ENCODE results near the gene INSRR.

INSRR gene

DNA sequence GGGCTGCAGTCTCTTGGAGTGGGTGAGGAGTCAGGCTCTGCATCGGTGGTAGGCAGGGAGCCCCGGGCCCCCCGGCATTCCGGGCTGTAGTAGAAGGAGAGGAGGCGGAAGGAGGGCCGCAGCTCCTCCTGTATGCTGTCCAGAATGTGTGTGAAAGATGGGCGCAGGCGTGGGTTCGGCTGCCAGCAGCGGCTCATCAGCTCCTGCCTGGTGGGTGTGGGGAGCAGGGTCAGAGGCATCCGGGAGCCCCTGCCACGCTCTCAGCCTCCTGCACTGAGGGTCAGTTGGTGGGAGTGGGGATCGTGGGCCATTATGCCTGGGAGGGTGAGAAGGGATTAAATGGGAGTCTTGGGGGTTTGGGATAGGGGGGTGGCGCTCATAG is 18.0 kb downstream of the INSRR start:
- no peak overlapping the region for H3K4me3 ChIP-seq (ENCODE audit: extremely low read depth, insufficient read depth, low read length, poor library complexity, severe bottlenecking)
- 78 to 98% methylated on average over 6 to 14 of the region's 14 CpGs for WGBS, 2 experiments (ENCODE audit: insufficient coverage in 2 of 2)
- no peak overlapping the region for H3K27ac ChIP-seq (ENCODE audit: low read depth, low read length, severe bottlenecking)
- H3K4me1 ChIP-seq (ENCODE audit: control insufficient read depth, insufficient read depth, low read length, poor library complexity, severe bottlenecking): no peaks in the 10 kb centered on the region
- no peaks in the 10 kb centered on the region for H3K9me3 ChIP-seq (ENCODE audit: control insufficient read depth, low read length)
- no peaks in the 10 kb centered on the region for H3K36me3 ChIP-seq (ENCODE audit: control insufficient read depth, insufficient read depth, low read length)

- no peaks in the 10 kb centered on the region for H3K9me3 ChIP-seq (ENCODE audit: control insufficient read depth, low read length)
- no peaks in the 10 kb centered on the region for H3K36me3 ChIP-seq (ENCODE audit: control insufficient read depth, insufficient read depth, low read length)
- no peak overlapping the region for H3K27ac ChIP-seq (ENCODE audit: low read depth, low read length, severe bottlenecking)
- 69 to 73% methylated on average over 3 to 4 of the region's 8 CpGs for WGBS, 2 experiments (ENCODE audit: insufficient coverage in 2 of 2)
- H3K4me3 ChIP-seq (ENCODE audit: extremely low read depth, insufficient read depth, low read length, poor library complexity, severe bottlenecking): no peak overlapping the region
- no peaks in the 10 kb centered on the region for H3K4me1 ChIP-seq (ENCODE audit: control insufficient read depth, insufficient read depth, low read length, poor library complexity, severe bottlenecking)
Measured at GRCh38 chr1:156840186-156840897, 18.6 kb downstream of the INSRR start.

DNA sequence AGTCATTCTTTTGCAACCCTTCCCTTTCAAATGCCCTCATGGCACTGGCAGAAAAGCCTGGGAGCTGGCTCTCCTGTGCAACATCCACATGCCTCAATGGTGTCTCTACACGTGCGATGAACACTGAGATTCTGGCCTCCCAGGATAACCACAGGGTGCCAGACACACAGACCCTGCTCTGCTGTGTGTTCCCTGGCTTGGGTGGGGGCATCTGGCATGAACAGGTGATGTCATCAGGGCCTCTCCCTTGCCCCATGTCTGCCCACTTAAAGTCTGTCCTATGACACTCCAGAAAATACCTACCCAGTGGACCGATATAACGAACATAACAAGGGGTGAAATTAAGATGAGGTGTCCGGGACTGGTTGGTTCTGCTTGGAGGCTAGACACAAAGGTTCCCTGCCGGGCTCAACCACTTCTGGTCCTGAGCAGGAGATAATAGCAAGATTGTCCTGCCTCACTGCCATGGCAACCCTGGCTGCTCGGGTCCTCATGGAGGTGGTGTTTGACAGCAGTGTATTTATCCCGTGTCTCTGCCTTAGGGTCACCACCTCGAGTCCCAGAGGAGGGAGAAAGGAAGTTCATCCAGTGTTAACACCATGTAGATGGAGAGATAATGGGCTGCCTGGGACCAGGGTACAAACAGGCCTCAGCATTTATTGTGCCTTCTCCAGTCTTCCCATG is 19.3 kb downstream of the INSRR start:
- H3K27ac ChIP-seq (ENCODE audit: low read depth, low read length, severe bottlenecking): no peak overlapping the region
- no peaks in the 10 kb centered on the region for H3K9me3 ChIP-seq (ENCODE audit: control insufficient read depth, low read length)
- 21 to 38% methylated on average over 6 to 9 of the region's 9 CpGs for WGBS, 2 experiments (ENCODE audit: insufficient coverage in 2 of 2)
- H3K4me1 ChIP-seq (ENCODE audit: control insufficient read depth, insufficient read depth, low read length, poor library complexity, severe bottlenecking): no peaks in the 10 kb centered on the region
- no peak overlapping the region for H3K4me3 ChIP-seq (ENCODE audit: extremely low read depth, insufficient read depth, low read length, poor library complexity, severe bottlenecking)
- no peaks in the 10 kb centered on the region for H3K36me3 ChIP-seq (ENCODE audit: control insufficient read depth, insufficient read depth, low read length)

- H3K9me3 ChIP-seq (ENCODE audit: control insufficient read depth, low read length): no peaks in the 10 kb centered on the region
- no peaks in the 10 kb centered on the region for H3K36me3 ChIP-seq (ENCODE audit: control insufficient read depth, insufficient read depth, low read length)
- H3K4me3 ChIP-seq (ENCODE audit: extremely low read depth, insufficient read depth, low read length, poor library complexity, severe bottlenecking): no peak overlapping the region
- H3K4me1 ChIP-seq (ENCODE audit: control insufficient read depth, insufficient read depth, low read length, poor library complexity, severe bottlenecking): no peaks in the 10 kb centered on the region
- 32 to 42% methylated on average over 6 to 7 of the region's 7 CpGs for WGBS, 2 experiments (ENCODE audit: insufficient coverage in 2 of 2)
- H3K27ac ChIP-seq (ENCODE audit: low read depth, low read length, severe bottlenecking): no peak overlapping the region
Measured at GRCh38 chr1:156838972-156839371, 19.9 kb downstream of the INSRR start.

DNA sequence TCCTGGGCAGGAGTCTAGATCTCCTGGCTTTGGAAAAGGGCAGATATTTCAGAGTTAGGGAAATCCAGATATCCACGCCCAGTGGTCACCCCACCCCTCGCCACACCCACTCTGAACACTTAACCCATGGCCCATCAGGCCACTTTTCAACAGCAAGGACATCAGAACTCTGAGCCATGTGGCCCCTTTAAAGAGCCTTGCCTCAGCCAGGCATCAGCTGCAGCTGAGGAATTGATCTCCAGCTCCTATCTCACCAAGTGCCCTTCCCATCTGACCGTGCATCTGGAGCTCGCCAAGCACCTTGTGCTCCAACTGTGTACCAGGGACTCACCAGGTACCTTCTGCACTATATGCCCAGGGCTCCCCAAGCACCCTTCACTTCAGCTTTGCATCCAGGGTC is 22.0 kb downstream of the INSRR start:
- Histone ChIP-seq H3K4me3 (ENCODE audit: extremely low read depth, insufficient read depth, low read length, poor library complexity, severe bottlenecking) (no peak overlapping the region), H3K9me3 (ENCODE audit: control insufficient read depth, low read length) (no peaks in the 10 kb centered on the region), H3K36me3 (ENCODE audit: control insufficient read depth, insufficient read depth, low read length) (no peaks in the 10 kb centered on the region), H3K27ac (ENCODE audit: low read depth, low read length, severe bottlenecking) (no peak overlapping the region), H3K4me1 (ENCODE audit: control insufficient read depth, insufficient read depth, low read length, poor library complexity, severe bottlenecking) (no peaks in the 10 kb centered on the region)
- WGBS, 2 experiments (ENCODE audit: insufficient coverage in 2 of 2): 81 to 83% methylated on average over 2 of the region's 4 CpGs

- Histone ChIP-seq H3K27ac (ENCODE audit: low read depth, low read length, severe bottlenecking) (no peak overlapping the region), H3K36me3 (ENCODE audit: control insufficient read depth, insufficient read depth, low read length) (no peaks in the 10 kb centered on the region), H3K4me3 (ENCODE audit: extremely low read depth, insufficient read depth, low read length, poor library complexity, severe bottlenecking) (no peak overlapping the region), H3K9me3 (ENCODE audit: control insufficient read depth, low read length) (no peaks in the 10 kb centered on the region), H3K4me1 (ENCODE audit: control insufficient read depth, insufficient read depth, low read length, poor library complexity, severe bottlenecking) (no peaks in the 10 kb centered on the region)
- 70 to 87% methylated on average over 5 of the region's 5 CpGs for WGBS, 2 experiments (ENCODE audit: insufficient coverage in 2 of 2)
Measured at GRCh38 chr1:156836041-156836654, 22.8 kb downstream of the INSRR start.

- Histone ChIP-seq H3K9me3 (ENCODE audit: control insufficient read depth, low read length) (no peaks in the 10 kb centered on the region), H3K36me3 (ENCODE audit: control insufficient read depth, insufficient read depth, low read length) (no peaks in the 10 kb centered on the region), H3K4me3 (ENCODE audit: extremely low read depth, insufficient read depth, low read length, poor library complexity, severe bottlenecking) (no peak overlapping the region), H3K27ac (ENCODE audit: low read depth, low read length, severe bottlenecking) (no peak overlapping the region), H3K4me1 (ENCODE audit: control insufficient read depth, insufficient read depth, low read length, poor library complexity, severe bottlenecking) (no peaks in the 10 kb centered on the region)
- WGBS, 2 experiments (ENCODE audit: insufficient coverage in 2 of 2): 85 to 86% methylated on average over 2 of the region's 3 CpGs
Measured at GRCh38 chr1:156834322-156834721, 24.6 kb downstream of the INSRR start.

- Histone ChIP-seq H3K27ac (ENCODE audit: low read depth, low read length, severe bottlenecking) (no peak overlapping the region), H3K36me3 (ENCODE audit: control insufficient read depth, insufficient read depth, low read length) (no peaks in the 10 kb centered on the region), H3K4me1 (ENCODE audit: control insufficient read depth, insufficient read depth, low read length, poor library complexity, severe bottlenecking) (no peaks in the 10 kb centered on the region), H3K4me3 (ENCODE audit: extremely low read depth, insufficient read depth, low read length, poor library complexity, severe bottlenecking) (no peak overlapping the region), H3K9me3 (ENCODE audit: control insufficient read depth, low read length) (no peaks in the 10 kb centered on the region)
- 80% methylated on average over 1 of the region's 2 CpGs; no CpG with 5 or more reads in 1 of the 2 experiments for WGBS, 2 experiments (ENCODE audit: insufficient coverage in 2 of 2)
Measured at GRCh38 chr1:156833603-156834002, 25.3 kb downstream of the INSRR start.

DNA sequence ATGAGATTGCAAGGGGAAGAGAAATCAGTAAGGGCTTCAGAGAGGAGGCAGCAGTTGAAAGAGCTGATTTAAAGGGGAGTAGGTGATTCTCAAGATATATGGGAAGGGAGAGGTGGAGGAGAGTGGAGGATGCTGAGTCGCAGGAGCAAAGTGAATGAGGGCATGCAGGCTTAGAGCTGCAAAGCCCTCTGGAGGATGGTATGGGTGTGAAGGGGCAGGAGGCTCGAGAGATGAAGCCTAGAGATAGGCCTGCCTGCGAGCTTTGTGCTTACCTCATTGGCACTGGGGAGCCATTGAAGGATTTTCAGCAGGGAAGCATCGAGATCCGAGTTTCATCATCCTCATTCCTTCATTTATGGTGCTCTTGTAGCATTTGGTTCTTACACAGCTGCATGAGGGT is 26.5 kb downstream of the INSRR start:
- 48 to 66% methylated on average over 5 of the region's 5 CpGs for WGBS, 2 experiments (ENCODE audit: insufficient coverage in 2 of 2)
- no peaks in the 10 kb centered on the region for H3K9me3 ChIP-seq (ENCODE audit: control insufficient read depth, low read length)
- H3K27ac ChIP-seq (ENCODE audit: low read depth, low read length, severe bottlenecking): no peak overlapping the region
- no peaks in the 10 kb centered on the region for H3K36me3 ChIP-seq (ENCODE audit: control insufficient read depth, insufficient read depth, low read length)
- no peaks in the 10 kb centered on the region for H3K4me1 ChIP-seq (ENCODE audit: control insufficient read depth, insufficient read depth, low read length, poor library complexity, severe bottlenecking)
- no peak overlapping the region for H3K4me3 ChIP-seq (ENCODE audit: extremely low read depth, insufficient read depth, low read length, poor library complexity, severe bottlenecking)

DNA sequence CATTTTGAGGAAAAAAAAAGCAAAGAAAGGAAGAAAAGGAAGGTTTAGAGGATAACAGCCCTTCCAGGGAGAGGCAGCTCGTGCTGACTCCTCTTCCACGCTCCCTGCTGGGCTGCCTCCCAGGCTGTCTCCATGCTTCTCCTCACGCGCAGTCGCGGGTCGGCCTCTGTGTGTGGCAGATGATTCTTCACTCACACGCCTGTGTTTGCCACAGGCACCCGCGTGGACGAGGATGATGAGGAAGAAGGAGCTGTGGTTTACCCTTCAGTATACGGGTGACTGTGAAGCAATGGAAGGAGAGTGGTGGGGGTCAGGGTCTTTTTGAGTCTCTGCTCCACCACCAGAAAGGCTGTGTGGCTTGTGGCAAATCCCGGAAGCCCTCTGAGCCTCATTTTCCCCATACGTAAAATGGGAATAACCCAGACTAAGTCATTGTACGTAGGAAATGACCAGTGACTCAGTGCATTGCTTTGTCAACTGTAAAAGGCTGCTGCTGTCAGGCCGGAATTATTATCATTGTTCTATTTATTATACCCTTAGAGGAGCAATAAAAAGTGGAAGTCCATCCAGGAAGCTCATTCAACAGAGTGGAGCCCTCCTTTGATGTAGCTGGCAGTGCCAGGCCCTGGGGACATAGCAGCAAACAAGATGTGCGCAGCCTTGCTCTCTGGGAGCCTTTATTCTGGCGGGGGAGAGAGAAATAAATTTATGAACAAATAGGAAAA is 30.4 kb downstream of the INSRR start:
- Histone ChIP-seq H3K4me3 (ENCODE audit: extremely low read depth, insufficient read depth, low read length, poor library complexity, severe bottlenecking) (no peak overlapping the region), H3K27ac (ENCODE audit: low read depth, low read length, severe bottlenecking) (no peak overlapping the region), H3K4me1 (ENCODE audit: control insufficient read depth, insufficient read depth, low read length, poor library complexity, severe bottlenecking) (no peaks in the 10 kb centered on the region), H3K36me3 (ENCODE audit: control insufficient read depth, insufficient read depth, low read length) (no peaks in the 10 kb centered on the region), H3K9me3 (ENCODE audit: control insufficient read depth, low read length) (no peaks in the 10 kb centered on the region)
- 72 to 73% methylated on average over 12 to 17 of the region's 18 CpGs for WGBS, 2 experiments (ENCODE audit: insufficient coverage in 2 of 2)
